Neural progenitor cell (in vitro differentiated cells): ENCODE data around the gene LDAH. TPM values are rescaled to one million over a fixed set of nuclear protein-coding genes. Genes with fewer than 3 reads are reported as not detected.

Source experiments
- DNase-seq: peaks from one replicate; pipeline ENCODE4 v3.0.0-alpha.2; 2016; ENCODE audit warnings: low spot score
- H2AFZ ChIP-seq: fragments of 200-600 bp; sonication (generic); replicated peaks from 2 replicates; pipeline ENCODE4 v1.6.1; 2016; ENCODE audit warnings: antibody characterized with exemption
- H3F3A ChIP-seq: fragments of 200-600 bp; sonication (generic); 2 replicates; pipeline ENCODE4 v1.6.1; 2016; ENCODE audit warnings: antibody characterized with exemption, low read depth
- H3K27ac ChIP-seq: fragments of 200-600 bp; sonication (generic); 2 replicates; pipeline ENCODE4 v1.5.1; 2016; ENCODE audit warnings: mild to moderate bottlenecking
- H3K27me3 ChIP-seq: fragments of 200-600 bp; sonication (generic); 2 replicates; pipeline ENCODE4 v1.6.1; 2016; ENCODE audit warnings: mild to moderate bottlenecking, moderate library complexity
- H3K36me3 ChIP-seq: fragments of 200-600 bp; sonication (generic); 2 replicates; pipeline ENCODE4 v1.5.1; 2016
- H3K4me1 ChIP-seq: fragments of 200-600 bp; sonication (generic); 2 replicates; pipeline ENCODE4 v1.6.1; 2016; ENCODE audit warnings: mixed run types
- H3K4me2 ChIP-seq: fragments of 200-600 bp; sonication (generic); 2 replicates; pipeline ENCODE4 v1.6.1; 2016
- H3K4me3 ChIP-seq: fragments of 200-600 bp; sonication (generic); 2 replicates; pipeline ENCODE4 v1.5.1; 2016
- H3K79me2 ChIP-seq: fragments of 200-600 bp; sonication (generic); 2 replicates; pipeline ENCODE4 v1.6.1; 2016; ENCODE audit warnings: low read depth
- H3K9ac ChIP-seq: fragments of 200-600 bp; sonication (generic); 2 replicates; pipeline ENCODE4 v1.6.1; 2016
- H3K9me3 ChIP-seq: fragments of 200-600 bp; sonication (generic); 2 replicates; pipeline ENCODE4 v1.5.1; 2016; ENCODE audit warnings: low read depth
- H4K20me1 ChIP-seq: fragments of 200-600 bp; sonication (generic); 2 replicates; pipeline ENCODE4 v1.6.1; 2016; ENCODE audit warnings: low read depth
- H3K27ac Mint-ChIP-seq: 3 replicates; pipeline ENCODE4 v1.8.0; 2021; ENCODE audit warnings: mixed read lengths
- H3K27me3 Mint-ChIP-seq: 2 replicates; pipeline ENCODE4 v1.8.0; 2022; ENCODE audit warnings: low read depth, mild to moderate bottlenecking, inconsistent platforms, moderate library complexity, mixed read lengths; ENCODE audit not compliant: insufficient read depth
- H3K36me3 Mint-ChIP-seq: 3 replicates; pipeline ENCODE4 v1.8.0; 2021; ENCODE audit warnings: mixed read lengths
- H3K4me1 Mint-ChIP-seq: 3 replicates; pipeline ENCODE4 v1.8.0; 2021; ENCODE audit warnings: mixed read lengths
- H3K4me3 Mint-ChIP-seq: 3 replicates; pipeline ENCODE4 v1.8.0; 2021; ENCODE audit warnings: mild to moderate bottlenecking, moderate library complexity, mixed read lengths
- H3K9me3 Mint-ChIP-seq: 3 replicates; pipeline ENCODE4 v1.8.0; 2020; ENCODE audit warnings: mixed read lengths
- CTCF ChIP-seq: fragments of 200-600 bp; sonication (generic); IDR thresholded peaks from 2 replicates; pipeline ENCODE4 v1.5.1; 2017; ENCODE audit warnings: antibody characterized with exemption, mild to moderate bottlenecking
- EZH2 ChIP-seq: fragments of 200-600 bp; sonication (generic); IDR thresholded peaks from 2 replicates; pipeline ENCODE4 v1.6.1; 2017; ENCODE audit warnings: antibody characterized with exemption, mild to moderate bottlenecking, moderate library complexity
- EZH2phosphoT487 ChIP-seq: fragments of 200-600 bp; sonication (generic); IDR thresholded peaks from 2 replicates; pipeline ENCODE4 v1.6.1; 2017; ENCODE audit warnings: antibody characterized with exemption
- total RNA-seq: library from RNA; depleted of rRNA; stranded (reverse); fragments of >200 nt; gene quantifications from 2 replicates; pipeline ENCODE4 v1.2.3, GENCODE V29; 2015; ENCODE audit warnings: low replicate concordance

LDAH gene
- total RNA-seq, 1 donor from 2014 or later: 45.2 TPM

DNA sequence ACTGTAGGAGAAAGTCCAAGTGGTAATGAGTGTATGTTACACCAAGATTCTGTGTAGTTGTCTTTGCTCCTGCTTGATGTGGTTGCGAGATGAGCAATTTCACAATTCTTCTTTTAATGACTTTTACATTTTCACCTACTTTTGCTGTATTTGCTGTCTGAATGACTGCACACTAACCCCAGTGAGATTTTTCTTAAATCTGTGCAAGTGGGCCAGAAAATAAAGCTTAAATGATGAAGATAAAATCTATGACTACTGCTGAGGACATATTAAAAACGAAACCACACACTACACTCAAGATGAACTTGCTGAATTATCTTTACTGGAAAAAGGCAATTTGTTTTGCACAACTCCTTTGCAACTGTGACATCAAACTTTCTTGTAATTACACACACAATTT is 4.1 kb downstream of the LDAH start:
- no peaks in the 10 kb centered on the region for H3K4me1 ChIP-seq
- H3K27ac Mint-ChIP-seq: no peak overlapping the region
- H3K9ac ChIP-seq: no peak overlapping the region
- H3K9me3 Mint-ChIP-seq: no peaks in the 10 kb centered on the region
- no peaks in the 10 kb centered on the region for H3F3A ChIP-seq
- no peak overlapping the region for H2AFZ ChIP-seq
- H3K79me2 ChIP-seq: peaks cover 76% of the 10 kb centered on the region
- H3K9me3 ChIP-seq: no peaks in the 10 kb centered on the region
- H3K36me3 ChIP-seq: no peaks in the 10 kb centered on the region
- no peaks in the 10 kb centered on the region for H3K4me1 Mint-ChIP-seq
- H3K27me3 Mint-ChIP-seq: peaks cover 2% of the 10 kb centered on the region
- peaks cover 8% of the 10 kb centered on the region for H3K36me3 Mint-ChIP-seq
- DNase-seq: no peak
- TF ChIP-seq CTCF: no peak
- no peak for TF ChIP-seq EZH2
- TF ChIP-seq EZH2phosphoT487: no peak
- H3K27ac ChIP-seq: no peak overlapping the region
- H3K4me3 Mint-ChIP-seq: no peak overlapping the region
- no peak overlapping the region for H3K4me3 ChIP-seq
- no peak overlapping the region for H3K4me2 ChIP-seq
- H4K20me1 ChIP-seq: peaks cover 27% of the 10 kb centered on the region
- peaks cover 1% of the 10 kb centered on the region for H3K27me3 ChIP-seq

GRCh38 chr2:20815216-20815615 is 7.7 kb downstream of the LDAH start:
- H3K27me3 Mint-ChIP-seq: no peaks in the 10 kb centered on the region
- H3K9me3 Mint-ChIP-seq: no peaks in the 10 kb centered on the region
- H3K36me3 Mint-ChIP-seq: peaks cover 9% of the 10 kb centered on the region

GRCh38 chr2:20812779-20813178 is 10.1 kb downstream of the LDAH start:
- Histone ChIP-seq H3F3A (no peaks in the 10 kb centered on the region), H3K4me3 (no peak overlapping the region), H3K4me1 (no peaks in the 10 kb centered on the region), H3K27me3 (no peaks in the 10 kb centered on the region), H4K20me1 (peaks cover 25% of the 10 kb centered on the region), H3K36me3 (no peaks in the 10 kb centered on the region), H3K9ac (no peak overlapping the region), H3K27ac (no peak overlapping the region), H2AFZ (no peak overlapping the region), H3K79me2 (peaks cover 84% of the 10 kb centered on the region), H3K4me2 (no peak overlapping the region), H3K9me3 (no peaks in the 10 kb centered on the region)
- Mint-ChIP-seq H3K27me3 (no peaks in the 10 kb centered on the region), H3K36me3 (peaks cover 11% of the 10 kb centered on the region), H3K4me1 (no peaks in the 10 kb centered on the region), H3K27ac (no peak overlapping the region), H3K4me3 (no peak overlapping the region), H3K9me3 (no peaks in the 10 kb centered on the region)
- TF ChIP-seq CTCF (no peak), EZH2 (no peak), EZH2phosphoT487 (no peak)
- DNase-seq: no peak

More at GRCh38 chr2:20815216-20815615, 7.7 kb downstream of the LDAH start:
- no peaks in the 10 kb centered on the region for H3K4me1 Mint-ChIP-seq
- Histone ChIP-seq H3K4me1 (no peaks in the 10 kb centered on the region), H3K9ac (no peak overlapping the region), H3K79me2 (peaks cover 86% of the 10 kb centered on the region), H3K27me3 (no peaks in the 10 kb centered on the region), H3K9me3 (no peaks in the 10 kb centered on the region), H2AFZ (no peak overlapping the region), H3K27ac (no peak overlapping the region), H3K36me3 (no peaks in the 10 kb centered on the region), H3K4me3 (no peak overlapping the region), H3F3A (no peaks in the 10 kb centered on the region), H3K4me2 (no peak overlapping the region), H4K20me1 (peaks cover 29% of the 10 kb centered on the region)
- H3K27ac Mint-ChIP-seq: no peak overlapping the region
- TF ChIP-seq EZH2phosphoT487 (no peak), CTCF (no peak), EZH2 (no peak)
- no peak overlapping the region for H3K4me3 Mint-ChIP-seq
- no peak for DNase-seq

DNA sequence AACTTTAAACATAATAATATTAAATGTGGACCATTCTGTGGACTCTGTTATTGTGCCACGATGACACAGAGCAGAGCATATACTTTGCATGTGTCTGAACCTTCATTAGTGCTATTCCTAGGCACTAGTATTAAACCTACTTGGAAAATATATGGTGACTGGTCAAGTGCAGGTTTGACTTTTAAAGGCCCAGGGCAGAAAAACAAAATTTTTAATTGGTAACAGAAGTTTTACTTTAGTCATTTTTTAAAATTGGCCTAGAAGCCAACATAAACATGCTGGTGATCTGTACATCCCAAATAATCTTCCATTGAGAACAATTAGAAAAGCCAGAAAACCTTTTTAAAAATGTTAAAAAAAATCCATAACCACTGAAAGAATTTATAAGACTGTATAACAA is 16.6 kb downstream of the LDAH start:
- no peaks in the 10 kb centered on the region for H3K9me3 Mint-ChIP-seq
- H3K27ac Mint-ChIP-seq: no peak overlapping the region

More for the DNA sequence above, 16.6 kb downstream of the LDAH start:
- no peak overlapping the region for H3K4me3 ChIP-seq
- H4K20me1 ChIP-seq: peaks cover 34% of the 10 kb centered on the region
- Mint-ChIP-seq H3K4me1 (no peaks in the 10 kb centered on the region), H3K27me3 (no peaks in the 10 kb centered on the region), H3K36me3 (peaks cover 10% of the 10 kb centered on the region), H3K4me3 (no peak overlapping the region)
- no peaks in the 10 kb centered on the region for H3F3A ChIP-seq
- H2AFZ ChIP-seq: no peak overlapping the region
- no peaks in the 10 kb centered on the region for H3K36me3 ChIP-seq
- no peak overlapping the region for H3K27ac ChIP-seq
- H3K79me2 ChIP-seq: peaks cover 65% of the 10 kb centered on the region
- H3K9me3 ChIP-seq: no peaks in the 10 kb centered on the region
- no peaks in the 10 kb centered on the region for H3K27me3 ChIP-seq
- H3K4me1 ChIP-seq: no peaks in the 10 kb centered on the region
- TF ChIP-seq EZH2phosphoT487 (no peak), CTCF (no peak), EZH2 (no peak)
- H3K9ac ChIP-seq: no peak overlapping the region
- no peak for DNase-seq
- no peak overlapping the region for H3K4me2 ChIP-seq
